Activated CD4-positive, alpha-beta T cell treated with anti-CD3 and anti-CD28 coated beads for 24 hours (primary cell): ENCODE data around the gene RNF31.
"Not testable (repeated sequence)": the region's sequence is repeated elsewhere in the genome, so short reads cannot be mapped to it uniquely, and the experiment has no call there.

ENCODE experiments used
- DNase-seq, 2 donors: peaks; one replicate each; pipeline ENCODE4 v3.0.0-alpha.2; 2020; ENCODE audit warnings: low read depth in 2 of 2

Gene RNF31

GRCh38 chr14:24202538-24202937 lies 55.2 kb downstream of the RNF31 start:
- DNase-seq: not testable (repeated sequence)

GRCh38 chr14:24203249-24203886 lies 56.1 kb downstream of the RNF31 start:
- DNase-seq: not testable (repeated sequence)

- no peak for DNase-seq
These were observed 57.2 kb downstream of the RNF31 start for GRCh38 chr14:24204163-24205146.

GRCh38 chr14:24206260-24207103 lies 59.2 kb downstream of the RNF31 start:
- DNase-seq: no peak

GRCh38 chr14:24207104-24207551 lies 59.8 kb downstream of the RNF31 start:
- DNase-seq: no peak

GRCh38 chr14:24207625-24208024 lies 60.3 kb downstream of the RNF31 start:
- DNase-seq: no peak
